ENCODE measurements around the gene OBP2B. TPM values are rescaled to one million over a fixed set of nuclear protein-coding genes. Genes with fewer than 3 reads are reported as not detected.
"Not testable (repeated sequence)": the region's sequence is repeated elsewhere in the genome, so short reads cannot be mapped to it uniquely, and the experiment has no call there.

OBP2B gene
- polyA plus RNA-seq, 1 donor from 2014 or later: not detected

GRCh38 chr9:133208171-133208879 lies 725 bp downstream of the OBP2B start:
- not testable (repeated sequence) for H3K4me3 ChIP-seq (ENCODE audit: low read length); H3K27ac ChIP-seq (ENCODE audit: low read length)

GRCh38 chr9:133207540-133208170 lies 1.4 kb downstream of the OBP2B start:
- TF ChIP-seq POLR2AphosphoS5 (IDR thresholded peaks at IDR 0.05) (no peak), CTCF (IDR thresholded peaks at IDR 0.05; ENCODE audit: poor library complexity, severe bottlenecking) (no peak), EZH2 (IDR thresholded peaks at IDR 0.05; ENCODE audit: borderline replicate concordance, insufficient read depth, low read length, poor library complexity, severe bottlenecking) (no peak), SMC3 (conservative IDR thresholded peaks at IDR 0.05; ENCODE audit: poor library complexity) (no peak), TAF1 (IDR thresholded peaks at IDR 0.05; ENCODE audit: low read depth) (no peak), EP300 (conservative IDR thresholded peaks at IDR 0.05; ENCODE audit: poor library complexity, severe bottlenecking) (no peak), REST (IDR thresholded peaks at IDR 0.05; ENCODE audit: borderline replicate concordance) (no peak), MXI1 (conservative IDR thresholded peaks at IDR 0.05; ENCODE audit: poor library complexity, severe bottlenecking) (no peak), RAD21 (conservative IDR thresholded peaks at IDR 0.05) (no peak)

More at GRCh38 chr9:133208171-133208879, 725 bp downstream of the OBP2B start:
- not testable (repeated sequence) for H3K4me2 ChIP-seq (ENCODE audit: low read length); H2AFZ ChIP-seq (ENCODE audit: low read depth, low read length); H3K79me2 ChIP-seq (replicated peaks; ENCODE audit: insufficient read depth, low read length); H3K36me3 ChIP-seq (ENCODE audit: insufficient read depth, low read length); H4K20me1 ChIP-seq (ENCODE audit: insufficient read depth); H3K9ac ChIP-seq (ENCODE audit: low read length); H3F3A ChIP-seq (ENCODE audit: insufficient read depth, low read length, poor library complexity, severe bottlenecking); H3K9me3 ChIP-seq (ENCODE audit: low read length); H3K27me3 ChIP-seq (ENCODE audit: insufficient read depth, low read depth, low read length); H3K9me2 ChIP-seq (ENCODE audit: insufficient read depth, low read length)

More at GRCh38 chr9:133207540-133208170, 1.4 kb downstream of the OBP2B start:
- no peak overlapping the region for H3K4me3 ChIP-seq (ENCODE audit: low read length)
- no peaks in the 10 kb centered on the region for H3K9me3 ChIP-seq (ENCODE audit: low read length)
- H2AFZ ChIP-seq (ENCODE audit: low read depth, low read length): no peak overlapping the region
- H3K9me2 ChIP-seq (ENCODE audit: insufficient read depth, low read length): no peaks in the 10 kb centered on the region
- H3K27me3 ChIP-seq (ENCODE audit: insufficient read depth, low read depth, low read length): no peaks in the 10 kb centered on the region
- H3K4me2 ChIP-seq (ENCODE audit: low read length): no peak overlapping the region
- no peaks in the 10 kb centered on the region for H3K79me2 ChIP-seq (replicated peaks; ENCODE audit: insufficient read depth, low read length)
- H3K27ac ChIP-seq (ENCODE audit: low read length): no peak overlapping the region
- H4K20me1 ChIP-seq (ENCODE audit: insufficient read depth): no peaks in the 10 kb centered on the region
- H3F3A ChIP-seq (ENCODE audit: insufficient read depth, low read length, poor library complexity, severe bottlenecking): no peaks in the 10 kb centered on the region
- H3K36me3 ChIP-seq (ENCODE audit: insufficient read depth, low read length): no peaks in the 10 kb centered on the region
- no peak overlapping the region for H3K9ac ChIP-seq (ENCODE audit: low read length)

All from neural cell (in vitro differentiated cells).